Measurements from ENCODE around the gene SNAPC2.
"Not testable (repeated sequence)": the region's sequence is repeated elsewhere in the genome, so short reads cannot be mapped to it uniquely, and the experiment has no call there.

SNAPC2 gene

GRCh38 chr19:7908742-7909461 is 11.2 kb upstream of the SNAPC2 start:
- DNase-seq (ENCODE audit: low read depth) = no peak

- DNase-seq (ENCODE audit: low read depth) = no peak
These were observed 10.6 kb upstream of the SNAPC2 start for GRCh38 chr19:7909471-7910067.

DNA sequence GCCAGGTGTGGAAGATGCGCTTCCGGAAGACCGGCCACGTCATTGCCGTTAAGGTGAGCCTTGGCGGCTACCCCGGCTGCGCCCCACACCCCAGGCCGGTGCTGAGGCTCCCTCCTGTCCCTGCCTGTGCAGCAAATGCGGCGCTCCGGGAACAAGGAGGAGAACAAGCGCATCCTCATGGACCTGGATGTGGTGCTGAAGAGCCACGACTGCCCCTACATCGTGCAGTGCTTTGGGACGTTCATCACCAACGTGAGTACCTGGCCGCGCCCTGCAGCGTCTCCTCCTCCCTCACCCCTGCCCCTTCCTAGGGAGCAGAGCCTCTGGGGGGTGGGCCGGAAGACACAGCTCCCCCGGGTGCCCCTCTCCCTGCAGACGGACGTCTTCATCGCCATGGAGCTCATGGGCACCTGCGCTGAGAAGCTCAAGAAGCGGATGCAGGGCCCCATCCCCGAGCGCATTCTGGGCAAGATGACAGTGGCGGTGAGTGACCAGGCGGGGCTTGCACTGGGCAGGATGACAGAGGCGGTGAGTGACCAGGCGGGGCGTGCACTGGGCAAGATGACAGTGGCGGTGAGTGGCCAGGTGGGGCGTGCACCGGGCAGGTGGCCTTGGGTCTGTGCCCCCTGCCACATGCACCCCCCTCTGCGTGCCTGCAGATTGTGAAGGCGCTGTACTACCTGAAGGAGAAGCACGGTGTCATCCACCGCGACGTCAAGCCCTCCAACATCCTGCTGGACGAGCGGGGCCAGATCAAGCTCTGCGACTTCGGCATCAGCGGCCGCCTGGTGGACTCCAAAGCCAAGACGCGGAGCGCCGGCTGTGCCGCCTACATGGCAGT is 9.6 kb upstream of the SNAPC2 start:
- DNase-seq (ENCODE audit: low read depth) = no peak

GRCh38 chr19:7911508-7912143 is 8.5 kb upstream of the SNAPC2 start:
- no peak for DNase-seq (ENCODE audit: low read depth)

DNA sequence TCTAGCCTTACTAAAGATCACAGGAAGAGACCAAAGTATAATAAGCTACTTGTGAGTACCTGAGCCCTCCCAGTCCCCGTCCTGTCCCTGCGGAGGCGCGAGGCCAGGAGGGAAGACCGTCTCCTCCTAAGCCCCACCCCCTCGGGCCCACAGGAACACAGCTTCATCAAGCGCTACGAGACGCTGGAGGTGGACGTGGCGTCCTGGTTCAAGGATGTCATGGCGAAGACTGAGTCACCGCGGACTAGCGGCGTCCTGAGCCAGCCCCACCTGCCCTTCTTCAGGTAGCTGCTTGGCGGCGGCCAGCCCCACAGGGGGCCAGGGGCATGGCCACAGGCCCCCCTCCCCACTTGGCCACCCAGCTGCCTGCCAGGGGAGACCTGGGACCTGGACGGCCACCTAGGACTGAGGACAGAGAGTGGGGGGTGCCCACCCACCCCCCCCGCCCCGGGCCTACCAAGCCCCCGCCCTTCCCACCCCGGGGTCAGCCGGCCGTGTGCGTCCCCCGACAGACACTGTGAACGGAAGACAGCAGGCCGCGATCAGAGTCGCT is 7.9 kb upstream of the SNAPC2 start:
- DNase-seq (ENCODE audit: low read depth) = no peak

DNA sequence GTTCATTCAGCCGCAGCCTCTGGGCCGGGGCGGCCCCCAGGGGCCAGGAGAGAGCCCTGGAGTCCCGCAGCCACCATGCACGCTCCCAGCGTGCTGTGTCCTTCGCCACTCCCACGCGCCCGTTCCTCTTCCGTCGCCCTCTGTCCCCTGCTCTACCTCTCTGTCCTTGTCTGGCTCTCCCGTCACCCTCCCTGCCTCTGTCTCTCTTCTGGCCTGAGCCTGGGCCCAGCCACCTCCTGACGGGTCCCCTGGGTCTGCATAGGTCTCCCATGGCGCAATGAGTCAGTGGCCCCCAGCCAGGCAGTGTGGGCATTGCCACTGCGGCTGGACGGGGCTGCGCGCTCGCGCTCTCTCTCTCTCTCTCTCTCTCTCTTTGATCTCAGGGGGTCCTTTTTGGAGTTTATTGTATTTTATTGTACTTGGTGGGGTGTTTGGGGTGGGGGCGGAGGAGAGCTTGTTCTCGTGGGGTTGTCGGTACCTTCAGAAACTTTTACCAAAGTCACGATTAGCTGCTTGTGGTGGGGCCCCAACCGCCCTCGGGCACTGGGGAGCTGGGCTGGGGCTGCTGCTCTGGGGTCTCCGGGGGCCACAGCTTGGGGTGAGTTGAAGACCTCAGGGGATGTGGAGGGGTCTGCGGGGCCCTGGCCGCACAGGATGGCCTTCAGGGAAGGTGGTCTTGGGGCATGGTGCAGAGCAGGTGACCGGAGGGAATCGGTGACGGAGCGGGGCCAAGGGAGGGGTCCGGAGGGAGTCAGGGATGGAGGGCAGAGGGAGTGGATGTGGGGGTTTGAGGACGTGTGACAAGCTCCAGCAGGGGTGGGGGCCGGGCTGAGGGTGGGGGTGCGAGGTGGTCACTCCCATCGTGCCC is 7.2 kb upstream of the SNAPC2 start:
- no peak for DNase-seq (ENCODE audit: low read depth)

DNA sequence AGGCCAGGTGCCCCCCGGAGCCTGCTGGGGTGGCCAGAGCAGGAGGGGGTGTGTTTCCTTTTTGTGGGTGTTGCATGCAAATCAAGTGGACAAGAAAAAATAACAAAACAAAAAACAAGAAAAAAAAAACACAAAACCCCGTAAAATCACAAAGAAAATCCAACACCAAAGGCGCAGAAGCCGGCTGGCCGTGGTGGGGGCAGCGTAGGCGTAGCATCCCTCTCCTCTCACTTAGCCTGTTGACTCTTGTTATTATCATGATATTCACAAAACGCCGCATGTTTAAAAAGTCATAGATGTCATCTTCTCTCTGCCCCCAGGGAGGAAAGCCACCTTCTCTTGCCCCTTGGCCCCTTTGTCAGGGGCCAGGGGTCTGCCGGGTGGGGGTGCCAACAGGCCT is 6.5 kb upstream of the SNAPC2 start:
- no peak for DNase-seq (ENCODE audit: low read depth)

DNA sequence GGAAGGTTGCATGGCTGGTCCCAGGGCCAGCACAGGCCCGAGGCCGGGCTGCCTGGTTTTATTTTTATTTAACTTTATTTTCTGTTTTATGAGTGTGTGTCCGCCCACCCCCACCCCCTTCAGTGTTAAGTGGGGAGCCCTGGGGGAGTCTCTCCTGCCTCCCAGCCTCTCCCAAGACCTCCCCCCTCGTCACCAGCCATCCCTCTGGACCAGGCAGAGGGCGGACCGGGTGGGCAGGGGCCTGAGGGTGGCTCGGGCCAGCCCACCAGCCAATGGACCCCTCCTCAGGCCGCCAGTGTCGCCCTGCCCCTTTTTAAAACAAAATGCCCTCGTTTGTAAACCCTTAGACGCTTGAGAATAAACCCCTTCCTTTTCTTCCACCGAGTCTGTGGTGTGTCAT is 6.0 kb upstream of the SNAPC2 start:
- no peak for DNase-seq (ENCODE audit: low read depth)

DNA sequence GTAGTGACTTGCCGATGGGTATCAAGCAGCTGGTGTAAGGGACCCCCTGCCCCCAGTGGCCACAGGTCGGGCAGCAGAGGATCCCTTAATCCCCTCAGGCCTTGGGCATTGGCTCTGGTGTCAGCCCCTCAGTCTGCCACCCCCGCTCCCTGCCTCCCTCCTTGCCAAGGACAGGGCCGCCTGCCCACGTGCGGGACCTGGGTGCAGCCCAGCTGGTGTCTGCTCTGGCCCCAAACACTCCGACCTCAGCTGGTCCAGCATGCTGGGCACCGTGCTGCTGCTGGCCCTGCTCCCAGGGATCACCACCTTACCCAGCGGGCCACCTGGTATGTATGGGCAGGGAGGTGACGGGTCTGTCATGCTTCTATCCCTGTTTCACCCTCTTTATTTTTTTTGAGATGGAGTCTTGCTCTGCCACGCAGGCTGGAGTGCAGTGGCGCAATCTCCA is 5.5 kb upstream of the SNAPC2 start, which contains the start of gene TGFBR3L:
Gene TGFBR3L (plus strand): TSS at position 233 of the 448 bp plus-strand sequence.
- DNase-seq (ENCODE audit: low read depth) = no peak

DNA sequence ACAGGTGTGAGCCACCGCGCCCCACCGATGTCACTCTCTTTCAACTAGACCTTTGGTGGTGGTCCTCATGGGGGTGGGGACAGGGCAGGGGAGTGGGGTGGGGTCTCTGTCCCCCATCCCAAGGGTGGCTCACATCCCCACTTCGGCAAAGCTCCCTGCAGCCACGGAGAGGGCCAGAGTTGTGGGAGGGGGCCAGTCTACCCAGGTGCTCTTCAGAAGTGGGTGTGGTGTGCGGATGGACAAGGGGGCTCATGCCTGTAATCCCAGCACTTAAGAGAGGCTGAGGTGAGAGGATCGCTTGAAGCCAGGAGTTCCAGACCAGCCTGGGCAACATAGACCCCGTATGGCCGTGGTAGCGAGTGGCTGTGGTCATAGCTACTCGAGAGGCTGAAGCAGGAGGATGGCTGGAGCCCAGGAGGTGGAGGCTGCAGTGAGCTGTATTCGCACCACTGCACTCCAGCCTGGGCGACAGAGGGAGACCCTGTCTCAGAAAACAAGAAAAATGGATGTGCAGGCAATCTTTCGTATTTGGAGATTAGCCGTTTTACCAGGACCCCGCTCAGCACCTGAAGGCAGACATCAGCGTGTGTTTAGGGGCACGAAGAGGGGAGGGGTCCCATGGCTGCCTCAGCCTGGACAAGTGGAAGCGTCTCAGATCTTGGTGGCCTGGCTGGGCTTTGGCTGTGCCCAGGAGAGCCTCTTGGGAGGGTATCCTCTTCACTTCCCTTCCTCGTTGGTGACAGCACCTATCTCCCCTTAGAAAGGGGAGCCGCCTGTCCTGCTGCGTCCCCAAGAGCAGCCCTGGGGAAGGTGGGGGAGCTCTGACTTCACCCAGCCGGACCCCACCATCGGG is 4.7 kb upstream of the SNAPC2 start:
- DNase-seq (ENCODE audit: low read depth) = no peak

- no peak for DNase-seq (ENCODE audit: low read depth)
These were observed 3.8 kb upstream of the SNAPC2 start for GRCh38 chr19:7916103-7916954.

- no peak for DNase-seq (ENCODE audit: low read depth)
These were observed 3.2 kb upstream of the SNAPC2 start for GRCh38 chr19:7916955-7917266.

GRCh38 chr19:7917267-7918061 is 2.7 kb upstream of the SNAPC2 start:
- DNase-seq (ENCODE audit: low read depth) = no peak

DNA sequence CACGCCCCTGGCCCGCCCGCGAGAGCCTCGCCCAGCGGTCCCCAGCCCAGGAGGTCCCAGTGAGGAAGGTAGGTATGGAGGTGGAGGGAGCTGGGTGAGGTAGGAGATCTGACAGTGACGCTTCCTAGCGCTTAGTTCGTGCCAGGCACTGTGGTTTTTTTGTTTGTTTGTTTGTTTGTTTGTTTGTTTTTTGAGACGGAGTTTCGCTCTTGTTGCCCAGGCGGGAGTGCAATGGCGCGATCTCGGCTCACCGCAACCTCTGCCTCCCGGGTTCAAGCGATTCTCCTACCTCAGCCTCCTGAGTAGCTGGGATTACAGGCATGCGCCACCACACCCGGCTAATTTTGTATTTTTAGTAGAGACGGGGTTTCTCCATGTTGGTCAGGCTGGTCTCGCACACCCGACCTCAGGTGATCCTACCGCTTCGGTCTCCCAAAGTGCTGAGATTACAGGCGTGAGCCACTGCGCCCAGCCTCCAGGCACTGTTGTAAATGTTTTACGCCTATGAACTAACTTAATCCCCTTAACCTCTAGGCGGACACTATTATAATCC is 2.0 kb upstream of the SNAPC2 start:
- not testable (repeated sequence) for DNase-seq (ENCODE audit: low read depth)

DNA sequence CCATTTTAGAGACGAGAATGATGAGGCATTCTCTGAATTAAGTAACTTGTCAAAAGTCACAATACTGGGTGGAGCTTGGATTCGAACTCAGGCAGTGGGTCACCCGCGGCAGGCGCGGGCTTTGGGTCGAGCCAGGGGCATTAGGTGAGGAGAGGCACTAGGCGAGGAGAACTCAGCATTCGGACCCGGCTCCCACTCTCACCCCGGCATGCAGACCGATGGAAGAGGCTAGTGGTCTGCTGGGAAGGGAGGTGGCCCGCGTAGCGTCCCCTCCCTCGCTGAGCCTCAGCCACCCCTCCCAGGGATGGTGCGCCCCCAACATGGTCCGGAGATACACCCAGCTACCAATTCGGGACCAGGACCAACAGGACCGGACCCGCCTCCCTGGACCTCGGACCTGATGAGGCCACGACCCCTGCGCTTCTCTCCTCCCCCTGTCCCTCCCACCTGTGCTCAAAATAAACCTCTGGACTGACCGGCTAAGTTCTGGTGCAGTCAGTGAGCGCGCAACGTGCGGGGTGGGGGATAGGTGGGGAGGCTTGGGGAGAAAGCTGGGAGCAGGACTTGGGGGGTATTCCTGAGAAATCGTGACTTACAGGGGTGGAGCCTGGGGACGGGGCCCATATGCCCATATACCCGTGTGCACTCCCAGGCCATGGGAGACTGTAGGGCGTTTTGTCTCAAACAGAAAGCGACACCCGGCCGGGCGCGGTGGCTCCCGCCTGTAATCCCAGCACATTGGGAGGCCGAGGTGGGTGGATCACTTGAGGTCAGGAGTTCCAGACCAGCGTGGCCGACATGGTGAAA is 1.3 kb upstream of the SNAPC2 start:
- no peak for DNase-seq (ENCODE audit: low read depth)

- peak; percentile 84 for DNase-seq (ENCODE audit: low read depth)
These were observed 572 bp downstream of the SNAPC2 start for GRCh38 chr19:7920519-7921301.

All from HS-27A (cell line).